Measurements from ENCODE around the gene SEL1L3.
A peak's percentile ranks its signal among the peaks of the same experiment; 100 is the strongest.

SEL1L3 gene

GRCh38 chr4:25795566-25796454 lies 67.0 kb downstream of the SEL1L3 start:
- no peaks in the 10 kb centered on the region for H3K27me3 ChIP-seq (ENCODE audit: low read depth)
- in situ Hi-C loops (cut with MboI; ENCODE audit: low sequenced_read_pairs): no loop called here
- no peaks in the 10 kb centered on the region for H3K36me3 ChIP-seq (replicated peaks)
- no peaks in the 10 kb centered on the region for H3K4me1 ChIP-seq
- H3K4me3 ChIP-seq: no peak overlapping the region
- no peaks in the 10 kb centered on the region for H3K9me3 ChIP-seq
- peak in 1 of 2 experiments; percentile 32 for DNase-seq (ENCODE audit: low spot score in 2 of 2)

- Histone ChIP-seq H3K4me1 (no peaks in the 10 kb centered on the region), H3K27me3 (ENCODE audit: low read depth) (no peaks in the 10 kb centered on the region), H3K36me3 (replicated peaks) (no peaks in the 10 kb centered on the region), H3K9me3 (no peaks in the 10 kb centered on the region), H3K4me3 (no peak overlapping the region)
- in situ Hi-C loops (cut with MboI; ENCODE audit: low sequenced_read_pairs): no loop called here
- no peak for DNase-seq (ENCODE audit: low spot score in 2 of 2)
Observed at GRCh38 chr4:25795091-25795490, 67.7 kb downstream of the SEL1L3 start.

DNA sequence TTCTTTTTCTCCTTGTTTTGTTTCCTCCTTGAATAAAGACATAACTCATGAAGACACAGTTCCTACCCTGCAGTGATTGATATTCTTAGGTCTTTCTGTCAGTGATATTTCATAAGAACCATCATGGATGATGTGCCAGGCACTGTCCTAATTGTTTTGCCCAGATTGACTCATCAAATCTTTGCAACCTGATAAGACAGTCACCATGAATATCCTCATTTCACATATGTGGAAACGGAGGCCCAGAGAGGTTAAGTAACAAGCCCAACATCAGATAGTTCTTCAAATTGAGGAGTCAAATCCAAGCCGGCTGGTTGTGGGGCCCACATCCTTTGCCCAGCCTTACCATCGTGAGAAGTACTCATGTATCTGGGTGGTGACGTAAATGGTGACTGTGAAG lies 69.9 kb downstream of the SEL1L3 start:
- Histone ChIP-seq H3K27me3 (ENCODE audit: low read depth) (no peaks in the 10 kb centered on the region), H3K4me3 (no peak overlapping the region), H3K9me3 (no peaks in the 10 kb centered on the region), H3K4me1 (no peaks in the 10 kb centered on the region), H3K36me3 (replicated peaks) (no peaks in the 10 kb centered on the region)
- in situ Hi-C loops (cut with MboI; ENCODE audit: low sequenced_read_pairs): no loop called here
- no peak for DNase-seq (ENCODE audit: low spot score in 2 of 2)

DNA sequence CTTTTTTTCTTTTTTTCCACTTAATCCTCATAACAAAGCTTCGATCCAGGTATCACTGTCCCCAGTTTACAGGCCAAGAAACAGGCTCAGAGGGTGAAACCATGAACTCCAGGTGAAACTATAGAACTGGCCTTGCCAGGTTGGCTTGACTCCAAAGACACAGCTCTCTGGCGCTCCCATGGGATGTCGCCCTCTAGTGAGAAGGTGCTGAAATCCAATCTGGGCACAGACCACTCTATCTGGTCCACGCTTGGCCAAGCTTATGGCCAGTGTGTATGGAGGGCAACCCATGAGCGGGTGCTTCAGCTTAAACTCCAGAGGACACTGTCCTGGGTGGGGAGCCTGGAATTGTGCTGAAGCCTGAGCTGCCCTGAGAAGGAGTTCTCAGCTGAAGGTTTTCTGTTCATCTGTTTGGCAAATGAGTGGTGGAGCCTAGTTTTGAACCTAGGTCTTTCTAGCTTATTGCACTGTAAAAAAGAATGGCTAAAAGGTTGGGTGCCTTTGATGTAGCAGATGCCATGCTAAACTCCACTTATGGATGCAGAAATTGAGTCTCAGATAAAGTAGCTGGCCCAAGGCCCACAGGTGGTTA lies 70.5 kb downstream of the SEL1L3 start:
- in situ Hi-C loops (cut with MboI; ENCODE audit: low sequenced_read_pairs): no loop called here
- Histone ChIP-seq H3K27me3 (ENCODE audit: low read depth) (no peaks in the 10 kb centered on the region), H3K4me1 (no peaks in the 10 kb centered on the region), H3K9me3 (no peaks in the 10 kb centered on the region), H3K4me3 (no peak overlapping the region), H3K36me3 (replicated peaks) (no peaks in the 10 kb centered on the region; the same call in 1 of the 2 replicates)
- DNase-seq (ENCODE audit: low spot score in 2 of 2): peak; percentile 21 to 75

GRCh38 chr4:25790024-25790423 lies 72.8 kb downstream of the SEL1L3 start:
- Histone ChIP-seq H3K4me3 (no peak overlapping the region), H3K27me3 (ENCODE audit: low read depth) (no peaks in the 10 kb centered on the region), H3K9me3 (no peaks in the 10 kb centered on the region), H3K36me3 (replicated peaks) (no peaks in the 10 kb centered on the region; the same call in 1 of the 2 replicates), H3K4me1 (no peaks in the 10 kb centered on the region)
- in situ Hi-C loops (cut with MboI; ENCODE audit: low sequenced_read_pairs): no loop called here
- DNase-seq (ENCODE audit: low spot score in 2 of 2): no peak

DNA sequence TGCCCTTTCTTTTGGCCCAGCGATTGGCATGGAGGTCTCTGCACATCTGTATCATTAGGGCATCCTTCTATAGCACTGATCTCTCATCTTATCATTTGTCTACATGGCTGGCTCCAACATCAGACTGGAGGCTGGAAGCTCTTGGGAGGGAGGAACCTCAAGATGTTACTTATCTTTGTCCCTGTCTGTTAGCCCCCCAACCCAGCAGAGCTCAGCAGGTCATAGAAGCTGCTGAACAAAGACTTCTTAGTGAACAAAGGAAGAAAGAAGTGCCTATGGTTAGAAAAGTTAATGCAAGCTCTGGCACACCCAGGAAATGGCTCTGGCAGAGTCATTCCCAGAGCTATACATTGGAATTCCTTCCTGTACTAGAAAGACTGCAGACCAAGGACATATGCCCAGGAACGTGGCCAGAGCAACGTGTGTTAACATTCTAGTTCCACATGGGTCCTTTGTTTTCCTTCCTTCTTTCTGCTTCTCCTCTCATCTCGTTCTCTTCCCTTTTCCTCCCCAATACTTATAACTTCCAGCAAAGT lies 74.0 kb downstream of the SEL1L3 start:
- H3K4me3 ChIP-seq: no peak overlapping the region
- in situ Hi-C loops (cut with MboI; ENCODE audit: low sequenced_read_pairs): no loop called here
- H3K4me1 ChIP-seq: no peaks in the 10 kb centered on the region
- no peaks in the 10 kb centered on the region for H3K9me3 ChIP-seq
- H3K27me3 ChIP-seq (ENCODE audit: low read depth): no peaks in the 10 kb centered on the region
- no peaks in the 10 kb centered on the region; the same call in 1 of the 2 replicates for H3K36me3 ChIP-seq (replicated peaks)
- DNase-seq (ENCODE audit: low spot score in 2 of 2): no peak

DNA sequence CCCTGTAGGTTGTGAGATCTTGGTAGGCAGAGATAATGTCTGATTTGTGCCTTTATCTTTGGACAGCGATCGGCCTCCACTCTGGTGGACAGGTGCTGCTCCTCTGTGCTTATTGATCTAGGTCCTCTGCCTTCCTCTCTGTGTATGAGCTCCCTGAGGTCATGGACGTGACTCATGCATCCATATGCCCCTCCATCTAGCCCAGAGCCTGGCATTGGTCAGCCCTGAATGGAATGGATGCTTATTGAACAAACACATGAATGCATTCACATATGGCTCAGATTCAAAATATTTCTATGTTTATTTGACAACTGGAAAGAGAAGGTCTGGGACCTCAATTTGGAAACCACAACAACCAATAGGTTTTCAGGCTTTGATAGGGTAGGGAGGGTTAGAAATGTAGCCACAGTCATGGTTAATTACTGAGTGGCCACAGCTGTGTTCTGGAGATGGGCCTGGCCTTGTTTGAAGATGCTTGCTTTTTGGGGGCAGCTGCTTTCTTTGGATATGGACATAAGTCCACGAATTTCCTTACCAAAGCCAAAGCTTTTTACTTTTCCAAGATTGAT lies 76.2 kb downstream of the SEL1L3 start:
- in situ Hi-C loops (cut with MboI; ENCODE audit: low sequenced_read_pairs): no loop called here
- H3K4me1 ChIP-seq: no peaks in the 10 kb centered on the region
- no peak for DNase-seq (ENCODE audit: low spot score in 2 of 2)
- H3K4me3 ChIP-seq: no peak overlapping the region
- H3K36me3 ChIP-seq (replicated peaks): no peaks in the 10 kb centered on the region; the same call in 1 of the 2 replicates
- H3K27me3 ChIP-seq (ENCODE audit: low read depth): no peaks in the 10 kb centered on the region
- no peaks in the 10 kb centered on the region for H3K9me3 ChIP-seq

DNA sequence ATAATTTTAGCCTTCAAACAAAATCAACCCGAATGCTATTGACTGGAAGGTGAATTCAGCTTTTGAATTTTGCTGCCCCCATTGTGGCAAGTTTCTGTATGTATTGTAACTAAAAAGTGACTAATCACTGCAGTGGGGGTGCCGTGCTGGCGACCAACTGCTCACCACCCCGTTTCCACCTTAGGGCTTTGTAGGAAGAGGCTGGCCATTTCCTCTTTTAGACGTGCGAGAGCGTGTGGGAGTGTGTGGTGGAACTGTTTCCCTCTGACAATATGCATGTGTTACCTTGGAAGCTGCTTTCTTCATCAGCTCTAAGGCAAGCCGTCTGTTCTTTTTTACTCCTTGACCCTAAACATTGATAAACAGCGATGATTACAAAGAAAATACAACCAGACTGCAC lies 78.8 kb downstream of the SEL1L3 start:
- no peak overlapping the region for H3K4me3 ChIP-seq
- H3K27me3 ChIP-seq (ENCODE audit: low read depth): no peaks in the 10 kb centered on the region
- in situ Hi-C loops (cut with MboI; ENCODE audit: low sequenced_read_pairs): no loop called here
- no peaks in the 10 kb centered on the region; the same call in 1 of the 2 replicates for H3K36me3 ChIP-seq (replicated peaks)
- no peaks in the 10 kb centered on the region for H3K4me1 ChIP-seq
- H3K9me3 ChIP-seq: no peaks in the 10 kb centered on the region
- no peak for DNase-seq (ENCODE audit: low spot score in 2 of 2)

GRCh38 chr4:25783126-25783525 lies 79.7 kb downstream of the SEL1L3 start:
- Histone ChIP-seq H3K9me3 (no peaks in the 10 kb centered on the region), H3K27me3 (ENCODE audit: low read depth) (no peaks in the 10 kb centered on the region), H3K4me1 (no peaks in the 10 kb centered on the region), H3K4me3 (no peak overlapping the region), H3K36me3 (replicated peaks) (peaks cover under 1% of the 10 kb centered on the region; the same call in 1 of the 2 replicates)
- no peak for DNase-seq (ENCODE audit: low spot score in 2 of 2)
- in situ Hi-C loops (cut with MboI; ENCODE audit: low sequenced_read_pairs): no loop called here

GRCh38 chr4:25782482-25782881 lies 80.3 kb downstream of the SEL1L3 start:
- DNase-seq (ENCODE audit: low spot score in 2 of 2): no peak
- H3K27me3 ChIP-seq (ENCODE audit: low read depth): no peaks in the 10 kb centered on the region
- in situ Hi-C loops (cut with MboI; ENCODE audit: low sequenced_read_pairs): no loop called here
- H3K4me3 ChIP-seq: no peak overlapping the region
- H3K4me1 ChIP-seq: no peaks in the 10 kb centered on the region
- peaks cover 4% of the 10 kb centered on the region; the same call in 1 of the 2 replicates for H3K36me3 ChIP-seq (replicated peaks)
- no peaks in the 10 kb centered on the region for H3K9me3 ChIP-seq

- no peaks in the 10 kb centered on the region for H3K4me1 ChIP-seq
- no peaks in the 10 kb centered on the region for H3K27me3 ChIP-seq (ENCODE audit: low read depth)
- H3K36me3 ChIP-seq (replicated peaks): peaks cover 4% of the 10 kb centered on the region; the same call in 1 of the 2 replicates
- in situ Hi-C loops (cut with MboI; ENCODE audit: low sequenced_read_pairs): no loop called here
- H3K4me3 ChIP-seq: no peak overlapping the region
- no peak for DNase-seq (ENCODE audit: low spot score in 2 of 2)
- H3K9me3 ChIP-seq: no peaks in the 10 kb centered on the region
Observed at GRCh38 chr4:25779021-25779420, 83.8 kb downstream of the SEL1L3 start.

DNA sequence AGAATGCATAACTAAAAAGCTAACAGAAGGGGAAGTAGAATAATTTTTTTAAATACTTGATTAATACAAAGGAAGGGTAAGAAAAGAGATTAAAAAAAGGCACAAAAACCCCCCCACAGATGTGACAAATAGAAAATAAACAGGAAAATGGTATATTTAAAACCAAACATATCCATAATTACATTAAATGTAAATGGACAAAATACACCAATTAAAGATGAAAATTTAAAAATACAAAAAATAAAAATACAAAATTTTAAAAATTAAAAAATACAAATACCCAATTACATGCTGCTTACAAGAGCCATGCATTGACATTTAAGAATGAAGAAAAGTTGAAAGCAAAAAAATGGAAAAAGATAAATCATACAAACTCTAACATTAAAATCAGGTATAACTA lies 86.0 kb downstream of the SEL1L3 start:
- no peaks in the 10 kb centered on the region for H3K9me3 ChIP-seq
- peaks cover 4% of the 10 kb centered on the region; the same call in 1 of the 2 replicates for H3K36me3 ChIP-seq (replicated peaks)
- H3K27me3 ChIP-seq (ENCODE audit: low read depth): no peaks in the 10 kb centered on the region
- H3K4me1 ChIP-seq: no peaks in the 10 kb centered on the region
- no peak overlapping the region for H3K4me3 ChIP-seq
- in situ Hi-C loops (cut with MboI; ENCODE audit: low sequenced_read_pairs): no loop called here
- no peak for DNase-seq (ENCODE audit: low spot score in 2 of 2)

DNA sequence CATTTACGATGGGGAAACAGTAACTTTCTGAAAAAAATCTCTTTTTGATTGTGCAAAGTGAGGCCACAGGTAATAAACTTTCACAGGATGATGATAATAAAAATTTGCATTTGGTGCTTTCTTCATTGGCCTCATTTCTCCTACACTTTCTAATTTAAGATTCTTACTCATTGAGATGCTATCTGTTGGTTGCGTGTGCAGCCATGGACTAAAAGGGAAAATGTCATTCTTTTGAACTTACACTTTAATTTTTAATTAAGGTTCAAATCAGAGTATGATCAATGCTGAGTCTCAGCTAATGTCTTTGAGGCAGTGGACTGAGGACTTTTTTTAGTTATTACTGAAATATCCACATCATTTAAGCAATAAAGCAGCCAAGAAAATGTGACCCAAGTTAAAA lies 87.6 kb downstream of the SEL1L3 start:
- Histone ChIP-seq H3K4me1 (no peaks in the 10 kb centered on the region), H3K27me3 (ENCODE audit: low read depth) (no peaks in the 10 kb centered on the region), H3K9me3 (no peaks in the 10 kb centered on the region), H3K4me3 (no peak overlapping the region), H3K36me3 (replicated peaks) (peaks cover 4% of the 10 kb centered on the region; the same call in 1 of the 2 replicates)
- DNase-seq (ENCODE audit: low spot score in 2 of 2): no peak
- in situ Hi-C loops (cut with MboI; ENCODE audit: low sequenced_read_pairs): no loop called here

- Histone ChIP-seq H3K4me3 (no peak overlapping the region), H3K36me3 (replicated peaks) (peaks cover 4% of the 10 kb centered on the region; the same call in 1 of the 2 replicates), H3K27me3 (ENCODE audit: low read depth) (no peaks in the 10 kb centered on the region), H3K9me3 (no peaks in the 10 kb centered on the region), H3K4me1 (no peaks in the 10 kb centered on the region)
- in situ Hi-C loops (cut with MboI; ENCODE audit: low sequenced_read_pairs): no loop called here
- DNase-seq (ENCODE audit: low spot score in 2 of 2): no peak
Observed at GRCh38 chr4:25773358-25773757, 89.4 kb downstream of the SEL1L3 start.

Data from HAP-1 (cell line).